Memory B cell (primary cell): Measurements from ENCODE around the gene FICD.
A peak's percentile ranks its signal among the peaks of the same experiment; 100 is the strongest.

Source experiments
- ATAC-seq: fragments of 150-1000 bp; cut with Tn5 transposase; 2 replicates; pipeline ENCODE4 v1.10.0; 2021; ENCODE audit warnings: low read depth, mild to moderate bottlenecking, moderate library complexity
- DNase-seq, 2 donors: peaks; one replicate each; pipeline ENCODE4 v3.0.0; 2022; ENCODE audit warnings: low spot score in 2 of 2
- H3K27ac Mint-ChIP-seq: one replicate; pipeline ENCODE4 v1.8.0; 2022; ENCODE audit warnings: mild to moderate bottlenecking, moderate library complexity, mixed read lengths
- H3K27me3 Mint-ChIP-seq: one replicate; pipeline ENCODE4 v1.8.0; 2022; ENCODE audit warnings: mixed read lengths
- H3K36me3 Mint-ChIP-seq: one replicate; pipeline ENCODE4 v1.8.0; 2022; ENCODE audit warnings: mild to moderate bottlenecking, mixed read lengths
- H3K4me1 Mint-ChIP-seq: one replicate; pipeline ENCODE4 v1.8.0; 2022; ENCODE audit warnings: mixed read lengths
- H3K4me3 Mint-ChIP-seq: one replicate; pipeline ENCODE4 v1.8.0; 2022; ENCODE audit warnings: mild to moderate bottlenecking, moderate library complexity, mixed read lengths
- H3K9me3 Mint-ChIP-seq: one replicate; pipeline ENCODE4 v1.8.0; 2022; ENCODE audit warnings: mixed read lengths

The FICD gene

GRCh38 chr12:108514973-108515814 is at the start of gene FICD:
Gene FICD, plus strand, starts transcription at chr12:108515277. Its CDS starts 1,696 bp downstream, at chr12:108516973.
- ATAC-seq: peak; percentile 85
- peak within 1 kb of the TSS; percentile 95 for H3K4me3 Mint-ChIP-seq
- H3K4me1 Mint-ChIP-seq: peaks cover 19% of the 10 kb centered on the region
- no peaks in the 10 kb centered on the region for H3K9me3 Mint-ChIP-seq
- H3K36me3 Mint-ChIP-seq: peaks cover 9% of the 10 kb centered on the region
- H3K27me3 Mint-ChIP-seq: no peaks in the 10 kb centered on the region
- H3K27ac Mint-ChIP-seq: peak within 1 kb of the TSS; percentile 90
- DNase-seq: peak; percentile 90 to 93

- Mint-ChIP-seq H3K9me3 (peaks cover 2% of the 10 kb centered on the region), H3K36me3 (no peaks in the 10 kb centered on the region), H3K27ac (no peak overlapping the region), H3K27me3 (peaks cover 28% of the 10 kb centered on the region), H3K4me1 (no peaks in the 10 kb centered on the region), H3K4me3 (no peak overlapping the region)
- ATAC-seq: no peak
- no peak for DNase-seq
Observed at GRCh38 chr12:108465417-108465816, 49.7 kb upstream of the FICD start.

DNA sequence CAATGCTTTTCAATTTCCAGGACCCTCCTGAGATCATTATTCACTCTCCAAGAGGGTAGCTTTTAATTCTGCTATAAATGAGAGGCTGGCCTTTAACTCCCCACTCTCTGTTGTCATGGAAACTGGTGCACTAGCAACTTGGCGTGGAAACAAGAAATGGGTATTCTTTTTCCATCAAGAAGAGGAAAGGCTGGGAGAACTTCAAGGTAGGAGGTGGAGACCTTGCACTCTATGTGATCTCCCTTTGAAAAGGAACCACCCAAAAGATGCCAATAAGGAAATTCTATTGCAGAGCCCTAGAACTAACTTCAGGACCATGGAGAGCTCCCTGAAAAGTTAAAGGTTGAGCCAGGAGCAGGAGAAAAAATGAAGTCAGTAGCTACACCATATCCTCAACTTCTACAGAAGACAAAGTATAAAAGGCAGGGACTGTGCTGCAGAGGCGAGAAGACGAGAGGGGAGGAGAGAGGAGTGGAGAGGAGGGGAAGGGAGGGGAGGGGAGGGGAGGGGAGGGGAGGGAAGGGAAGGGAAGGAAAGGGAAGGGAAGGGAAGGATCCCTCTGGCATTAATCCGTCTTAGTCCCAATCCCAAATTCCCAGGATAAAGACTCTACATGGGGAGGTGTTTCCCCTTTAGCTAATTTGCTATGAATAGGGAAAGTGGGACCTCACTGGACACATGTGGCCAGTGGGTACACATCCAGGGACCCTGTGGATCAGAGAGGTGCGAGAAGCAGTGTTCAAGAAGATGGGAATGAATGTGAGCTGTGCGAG is 46.7 kb upstream of the FICD start:
- Mint-ChIP-seq H3K27me3 (peaks cover 26% of the 10 kb centered on the region), H3K4me1 (no peaks in the 10 kb centered on the region), H3K9me3 (peaks cover 2% of the 10 kb centered on the region), H3K36me3 (no peaks in the 10 kb centered on the region), H3K27ac (no peak overlapping the region), H3K4me3 (no peak overlapping the region)
- no peak for ATAC-seq
- DNase-seq: peak in 1 of 2 donors; percentile 16

DNA sequence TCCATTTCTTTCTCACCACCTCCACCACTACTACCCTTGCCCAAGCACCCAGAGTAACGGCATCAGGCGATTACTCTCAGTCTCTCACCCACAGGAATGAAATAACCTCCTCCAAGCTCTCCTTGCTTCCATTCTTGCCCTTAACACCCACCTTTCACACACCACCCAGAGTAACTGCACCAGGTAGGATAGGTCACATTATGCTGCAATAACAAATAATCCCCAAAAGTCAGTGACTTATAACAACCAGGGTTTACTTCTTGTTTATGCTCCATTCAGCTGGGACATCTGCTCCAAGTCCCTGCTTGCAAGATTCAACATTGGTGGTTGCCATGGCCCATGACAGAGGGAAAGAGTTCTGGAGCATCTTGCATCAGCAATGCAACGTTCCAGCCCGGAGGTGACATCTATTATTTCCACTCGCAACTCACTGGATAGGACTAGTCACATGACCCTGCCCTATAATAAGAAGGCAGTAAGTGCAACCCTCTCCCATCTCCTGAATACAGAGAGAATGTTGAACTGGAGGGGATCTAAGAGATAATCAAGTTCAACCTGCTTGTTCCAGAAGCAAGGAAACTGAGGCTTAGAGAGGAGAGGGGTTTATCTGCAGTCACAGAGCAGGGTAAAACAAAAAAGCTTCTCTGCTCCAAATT is 41.5 kb upstream of the FICD start:
- ATAC-seq (no peak), DNase-seq (no peak)
- Mint-ChIP-seq H3K36me3 (no peaks in the 10 kb centered on the region), H3K4me3 (no peak overlapping the region), H3K27me3 (peaks cover 16% of the 10 kb centered on the region), H3K4me1 (no peaks in the 10 kb centered on the region), H3K27ac (no peak overlapping the region), H3K9me3 (no peaks in the 10 kb centered on the region)

DNA sequence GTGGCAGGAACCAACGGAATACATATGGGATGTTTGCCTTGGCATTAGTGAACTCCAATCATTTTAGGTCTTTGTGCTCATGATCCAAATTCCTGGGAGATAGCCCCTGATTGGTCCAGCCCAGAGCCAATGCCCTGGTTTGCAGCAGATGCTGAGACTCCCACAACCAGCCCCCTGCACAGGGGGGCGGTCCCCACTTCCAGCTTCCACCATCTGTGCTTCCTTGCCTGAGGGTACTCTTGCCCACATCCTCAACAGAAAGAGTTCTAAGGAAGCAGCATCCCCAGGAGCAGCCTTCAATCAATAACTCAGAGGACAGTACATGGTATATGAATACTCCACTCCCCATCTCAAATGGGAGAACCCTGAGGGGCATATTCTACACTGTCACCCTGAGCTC is 39.7 kb upstream of the FICD start:
- ATAC-seq: no peak
- no peaks in the 10 kb centered on the region for H3K4me1 Mint-ChIP-seq

GRCh38 chr12:108477055-108477880 is 37.8 kb upstream of the FICD start:
- no peak overlapping the region for H3K27ac Mint-ChIP-seq
- H3K4me3 Mint-ChIP-seq: no peak overlapping the region

More for the DNA sequence above, 39.7 kb upstream of the FICD start:
- peaks cover 15% of the 10 kb centered on the region for H3K27me3 Mint-ChIP-seq
- no peaks in the 10 kb centered on the region for H3K36me3 Mint-ChIP-seq
- no peaks in the 10 kb centered on the region for H3K9me3 Mint-ChIP-seq
- no peak overlapping the region for H3K4me3 Mint-ChIP-seq
- no peak overlapping the region for H3K27ac Mint-ChIP-seq
- DNase-seq: no peak

DNA sequence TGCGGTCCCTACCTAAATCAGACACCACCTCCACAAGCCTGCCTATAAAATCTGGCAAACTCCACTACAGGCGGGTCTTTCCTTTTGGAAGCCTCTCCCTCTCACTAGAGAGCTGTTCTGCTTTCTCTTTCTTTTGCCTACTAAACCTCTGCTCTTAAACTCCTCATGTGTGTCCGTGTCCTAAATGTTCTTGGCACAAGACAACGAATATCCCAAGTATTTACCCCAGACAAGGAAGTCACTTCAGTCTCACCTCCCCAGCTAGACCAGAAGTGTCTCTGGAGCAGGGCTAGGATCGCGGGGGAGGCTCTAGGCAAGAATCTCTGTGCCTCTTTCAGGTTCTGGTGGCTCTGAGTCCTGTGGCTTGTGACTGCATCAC is 37.2 kb upstream of the FICD start:
- no peak for ATAC-seq
- Mint-ChIP-seq H3K4me1 (no peaks in the 10 kb centered on the region), H3K27me3 (peaks cover 26% of the 10 kb centered on the region), H3K36me3 (no peaks in the 10 kb centered on the region), H3K27ac (no peak overlapping the region), H3K9me3 (no peaks in the 10 kb centered on the region), H3K4me3 (no peak overlapping the region)
- DNase-seq: no peak

More at GRCh38 chr12:108477055-108477880, 37.8 kb upstream of the FICD start:
- H3K27me3 Mint-ChIP-seq: peaks cover 24% of the 10 kb centered on the region
- H3K36me3 Mint-ChIP-seq: no peaks in the 10 kb centered on the region
- no peaks in the 10 kb centered on the region for H3K4me1 Mint-ChIP-seq
- DNase-seq (no peak), ATAC-seq (no peak)
- H3K9me3 Mint-ChIP-seq: no peaks in the 10 kb centered on the region

GRCh38 chr12:108478611-108479206 is 36.4 kb upstream of the FICD start:
- no peak overlapping the region for H3K27ac Mint-ChIP-seq
- no peaks in the 10 kb centered on the region for H3K9me3 Mint-ChIP-seq
- peaks cover 22% of the 10 kb centered on the region for H3K27me3 Mint-ChIP-seq
- no peaks in the 10 kb centered on the region for H3K4me1 Mint-ChIP-seq
- ATAC-seq (no peak), DNase-seq (no peak)
- H3K4me3 Mint-ChIP-seq: no peak overlapping the region
- H3K36me3 Mint-ChIP-seq: no peaks in the 10 kb centered on the region

DNA sequence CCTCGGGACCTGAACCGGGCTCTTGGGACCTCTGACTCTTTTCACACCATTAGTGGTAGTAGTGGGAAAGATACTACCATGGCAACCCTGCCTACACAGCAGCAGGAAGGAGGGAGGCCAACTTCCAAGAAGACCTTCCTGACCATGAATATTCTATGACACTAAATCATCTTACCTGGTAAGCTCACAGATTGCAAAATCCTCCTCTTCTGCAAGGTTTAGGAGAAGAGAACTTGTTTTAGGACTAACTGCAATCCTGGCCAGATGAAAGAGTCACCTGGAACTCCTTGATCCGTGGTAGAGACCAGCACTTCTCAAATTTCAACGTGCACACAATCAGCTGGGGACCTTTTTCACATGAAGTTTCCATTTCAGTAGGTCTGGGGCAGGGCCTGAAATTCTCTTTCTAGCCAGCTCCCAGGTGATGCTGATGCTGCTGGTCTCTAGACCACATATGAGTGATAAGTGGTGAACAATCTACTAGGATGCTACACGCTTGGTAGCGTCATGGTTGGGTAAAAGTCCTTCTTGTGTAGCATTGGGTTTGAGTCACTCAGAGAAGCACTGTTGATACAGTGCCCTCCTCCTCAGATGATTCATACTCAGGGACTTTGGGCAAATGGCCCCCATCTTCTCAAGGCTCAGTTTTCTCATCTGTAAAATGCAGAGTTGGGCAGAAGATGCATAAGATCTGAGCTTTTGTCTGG is 35.6 kb upstream of the FICD start:
- no peaks in the 10 kb centered on the region for H3K9me3 Mint-ChIP-seq
- no peaks in the 10 kb centered on the region for H3K4me1 Mint-ChIP-seq
- no peak for ATAC-seq
- H3K4me3 Mint-ChIP-seq: no peak overlapping the region
- no peak for DNase-seq
- H3K27me3 Mint-ChIP-seq: peaks cover 22% of the 10 kb centered on the region
- no peak overlapping the region for H3K27ac Mint-ChIP-seq
- no peaks in the 10 kb centered on the region for H3K36me3 Mint-ChIP-seq

DNA sequence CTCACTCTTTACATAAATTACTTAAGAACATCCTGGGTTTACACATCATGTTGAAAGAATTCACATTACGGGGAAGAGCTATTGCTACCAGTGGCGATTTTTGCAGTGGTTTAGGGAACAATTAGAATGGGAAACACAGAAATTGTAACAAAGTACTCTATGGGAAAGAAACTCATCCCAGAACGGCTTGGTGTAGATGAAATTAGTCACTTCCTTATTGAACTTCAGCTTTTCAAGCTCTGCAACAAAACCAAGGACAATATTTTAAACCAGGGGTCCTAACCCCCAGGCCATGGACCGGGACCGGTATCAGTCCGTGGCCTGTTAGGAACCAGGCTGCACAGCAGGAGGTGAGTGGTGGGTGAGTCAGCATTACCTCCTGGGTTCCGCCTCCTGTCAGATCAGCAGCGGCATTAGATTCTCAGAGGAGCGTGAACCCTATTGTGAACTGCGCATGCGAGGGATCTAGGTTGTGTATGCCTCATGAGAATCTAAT is 32.3 kb upstream of the FICD start:
- Mint-ChIP-seq H3K27me3 (peaks cover 26% of the 10 kb centered on the region), H3K36me3 (no peaks in the 10 kb centered on the region), H3K4me1 (no peaks in the 10 kb centered on the region), H3K4me3 (no peak overlapping the region), H3K9me3 (peaks cover 2% of the 10 kb centered on the region), H3K27ac (no peak overlapping the region)
- ATAC-seq (no peak), DNase-seq (no peak)

- DNase-seq (no peak), ATAC-seq (no peak)
- no peaks in the 10 kb centered on the region for H3K36me3 Mint-ChIP-seq
- no peak overlapping the region for H3K27ac Mint-ChIP-seq
- H3K9me3 Mint-ChIP-seq: peaks cover 2% of the 10 kb centered on the region
- no peak overlapping the region for H3K4me3 Mint-ChIP-seq
- H3K27me3 Mint-ChIP-seq: peaks cover 28% of the 10 kb centered on the region
- no peaks in the 10 kb centered on the region for H3K4me1 Mint-ChIP-seq
Observed at GRCh38 chr12:108483213-108484059, 31.6 kb upstream of the FICD start.

DNA sequence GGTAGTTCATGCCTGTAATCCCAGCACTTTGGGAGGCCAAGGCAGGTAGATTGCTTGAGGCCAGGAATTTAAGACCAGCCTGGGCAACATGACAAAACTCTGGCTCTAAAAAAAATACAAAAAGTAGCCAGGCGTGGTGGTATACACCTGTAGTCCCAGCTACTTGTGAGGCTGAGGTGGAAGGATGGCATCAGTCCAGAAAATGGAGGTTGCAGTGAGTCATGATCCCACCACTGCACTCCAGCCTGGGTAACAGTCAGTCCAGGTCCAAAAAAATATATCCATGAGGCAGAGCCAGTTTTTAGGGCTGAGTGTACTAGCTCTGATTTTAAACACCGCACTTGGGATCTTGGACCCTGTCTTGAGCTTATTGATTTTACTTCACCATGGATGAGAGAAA is 30.6 kb upstream of the FICD start:
- H3K27ac Mint-ChIP-seq: no peak overlapping the region
- ATAC-seq (no peak), DNase-seq (no peak)
- no peaks in the 10 kb centered on the region for H3K36me3 Mint-ChIP-seq
- H3K4me1 Mint-ChIP-seq: no peaks in the 10 kb centered on the region
- H3K4me3 Mint-ChIP-seq: no peak overlapping the region
- peaks cover 2% of the 10 kb centered on the region for H3K9me3 Mint-ChIP-seq
- peaks cover 30% of the 10 kb centered on the region for H3K27me3 Mint-ChIP-seq
